Measurements from ENCODE around the gene POTEJ.
"Not testable (repeated sequence)": the region's sequence is repeated elsewhere in the genome, so short reads cannot be mapped to it uniquely, and the experiment has no call there.

- not testable (repeated sequence) for TF ChIP-seq POLR2A (IDR thresholded peaks at IDR 0.05); CTCF (IDR thresholded peaks at IDR 0.05 in 4 of 5, conservative IDR thresholded peaks at IDR 0.05 in 1 of 5)
Observed at GRCh38 chr2:130641688-130642087, 30.4 kb downstream of the POTEJ start.

Measured in gastrocnemius medialis (tissue), 4 donors.